Lung (tissue), 12 donors: Measurements from ENCODE around the gene TAAR1. TPM values are rescaled to one million over a fixed set of nuclear protein-coding genes. Genes with fewer than 3 reads are reported as not detected.
"Not testable (repeated sequence)": the region's sequence is repeated elsewhere in the genome, so short reads cannot be mapped to it uniquely, and the experiment has no call there.

ENCODE experiments used
- ATAC-seq: fragments of 200-7000 bp; cut with Tn5 transposase; one replicate; pipeline ENCODE4 v1.9.1; 2020; ENCODE audit warnings: moderate number of reproducible peaks; ENCODE audit not compliant: insufficient read depth, low FRiP score
- DNase-seq, 3 donors: peaks; one replicate each; pipeline ENCODE4 v3.0.0-alpha.2; 2013 to 2017
- H3K27ac ChIP-seq, 2 donors: one replicate each; pipeline ENCODE4 v1.5.1; 2013; ENCODE audit warnings: mild to moderate bottlenecking in 2 of 2, moderate library complexity in 2 of 2, control low read depth in 1 of 2, inconsistent platforms in 1 of 2, low read depth in 1 of 2, low read length in 1 of 2
- H3K27me3 ChIP-seq, 3 donors: one replicate each; pipeline ENCODE4 v1.5.1; 2013; ENCODE audit warnings: low read length in 2 of 3; ENCODE audit not compliant: control insufficient read depth in 3 of 3, insufficient read depth in 3 of 3
- H3K36me3 ChIP-seq, 4 donors: one replicate each; pipeline ENCODE4 v1.5.1; 2013; ENCODE audit warnings: low read length in 4 of 4, mild to moderate bottlenecking in 1 of 4, moderate library complexity in 1 of 4; ENCODE audit not compliant: control insufficient read depth in 4 of 4, insufficient read depth in 4 of 4
- H3K4me1 ChIP-seq, 5 donors: one replicate each; pipeline ENCODE4 v1.5.1; 2013; ENCODE audit warnings: low read length in 5 of 5, mild to moderate bottlenecking in 2 of 5, moderate library complexity in 1 of 5; ENCODE audit not compliant: control insufficient read depth in 5 of 5, insufficient read depth in 5 of 5
- H3K4me3 ChIP-seq: one replicate; pipeline ENCODE4 v1.5.1; 2013; ENCODE audit warnings: mild to moderate bottlenecking, control low read depth, moderate library complexity
- H3K9ac ChIP-seq, 2 donors: one replicate each; pipeline ENCODE4 v1.5.1; 2013; ENCODE audit warnings: low read length in 2 of 2, control low read depth in 1 of 2; ENCODE audit not compliant: insufficient read depth in 1 of 2
- H3K9me3 ChIP-seq, 4 donors: one replicate each; pipeline ENCODE4 v1.5.1; 2013; ENCODE audit warnings: low read length in 3 of 4, mild to moderate bottlenecking in 1 of 4, moderate library complexity in 1 of 4; ENCODE audit not compliant: control insufficient read depth in 4 of 4, insufficient read depth in 3 of 4
- CTCF ChIP-seq: IDR thresholded peaks from 2 replicates; pipeline ENCODE4 v1.5.1; 2012; ENCODE audit warnings: mild to moderate bottlenecking; ENCODE audit errors: control extremely low read depth, extremely low read depth
- WGBS, 2 donors: extraction: QIAGEN DNeasy Blood & Tissue Kit; methylation state at CpG; one replicate each; pipeline ENCODE4 v1.1.7; 2013; 5-methylcytosine and 5-hydroxymethylcytosine counted together
- polyA plus RNA-seq, 2 donors: library from polyadenylated mRNA; stranded (reverse); fragments of 200-250 nt; gene quantifications; one replicate each; pipeline ENCODE4 v1.2.1, GENCODE V29; 2013
- total RNA-seq, 2 donors: library from RNA; depleted of rRNA in 1 of 2; stranded (reverse); fragments of >200 nt in 1 of 2; gene quantifications; one replicate each; pipeline ENCODE4 v1.2.1, GENCODE V29; 2014 to 2021
- donor health status: control.
- donor health status: control.
- donor health status: Bipolar disorder and iron deficiency.
- donor health status: healthy.
- donor health status: DM: yes; HTN: yes; CAD: no.

TAAR1 gene
- total and polyA plus RNA-seq, 4 donors, result 0.06 TPM; not detected in 3

DNA sequence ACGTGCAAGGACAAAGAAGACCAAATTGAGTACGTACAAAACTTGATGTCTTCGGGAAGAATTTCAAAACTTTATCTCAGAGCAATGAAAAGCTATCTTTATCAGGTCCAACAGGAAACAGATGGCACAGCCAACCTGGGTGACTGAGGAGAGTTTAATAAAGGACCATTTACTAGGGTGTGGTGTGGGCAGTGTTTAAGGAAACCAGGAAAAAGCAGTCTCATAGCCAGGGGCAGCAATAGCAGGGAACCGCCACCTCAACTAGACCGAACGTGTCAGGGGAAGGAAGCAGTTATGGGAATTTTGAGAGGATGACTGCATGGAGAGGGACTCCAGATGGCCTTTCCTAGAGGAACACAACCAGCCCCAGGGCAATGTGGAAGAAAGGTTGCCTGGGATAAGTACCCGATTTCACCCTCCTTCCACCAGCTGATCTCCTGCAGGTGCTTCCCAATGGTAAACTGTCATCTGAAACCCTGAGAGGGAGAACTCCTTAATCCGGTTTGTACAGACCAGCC is 54.3 kb downstream of the TAAR1 start:
- 73 to 82% methylated on average over 8 of the region's 8 CpGs for whole genome bisulfite sequencing, 2 donors
- ATAC-seq (no peak), DNase-seq (no peak)
- no peak overlapping the region for H3K4me3 ChIP-seq
- H3K9ac ChIP-seq, result no peak overlapping the region
- no peak overlapping the region for H3K27ac ChIP-seq
- TF ChIP-seq CTCF, result no peak
- H3K36me3 ChIP-seq, result no peaks in the 10 kb centered on the region
- no peaks in the 10 kb centered on the region for H3K4me1 ChIP-seq
- H3K9me3 ChIP-seq, result peaks cover 0 to 3% (median 0%) of the 10 kb centered on the region in 4 donors
- H3K27me3 ChIP-seq, result no peaks in the 10 kb centered on the region

DNA sequence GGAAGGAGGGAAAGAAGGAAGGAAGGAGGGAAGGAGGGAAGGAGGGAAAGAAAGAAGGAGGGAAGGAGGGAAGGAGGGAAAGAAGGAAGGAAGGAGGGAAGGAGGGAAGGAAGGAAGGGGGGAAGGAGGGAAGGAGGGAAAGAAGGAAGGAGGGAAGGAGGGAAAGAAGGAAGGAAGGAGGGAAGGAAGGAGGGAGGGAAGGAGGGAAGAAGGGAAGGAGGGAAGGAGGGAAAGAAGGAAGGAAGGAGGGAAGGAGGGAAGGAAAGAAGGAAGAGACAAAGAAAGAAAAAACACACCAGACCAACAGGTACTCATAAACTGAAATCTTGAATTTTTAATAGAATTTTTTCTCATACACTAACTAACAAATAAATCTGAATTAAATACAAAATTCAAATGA is 58.1 kb downstream of the TAAR1 start:
- not testable (repeated sequence) for H3K4me1 ChIP-seq, H3K27me3 ChIP-seq, H3K9me3 ChIP-seq, H3K4me3 ChIP-seq, H3K9ac ChIP-seq, DNase-seq, H3K36me3 ChIP-seq, ATAC-seq, H3K27ac ChIP-seq

DNA sequence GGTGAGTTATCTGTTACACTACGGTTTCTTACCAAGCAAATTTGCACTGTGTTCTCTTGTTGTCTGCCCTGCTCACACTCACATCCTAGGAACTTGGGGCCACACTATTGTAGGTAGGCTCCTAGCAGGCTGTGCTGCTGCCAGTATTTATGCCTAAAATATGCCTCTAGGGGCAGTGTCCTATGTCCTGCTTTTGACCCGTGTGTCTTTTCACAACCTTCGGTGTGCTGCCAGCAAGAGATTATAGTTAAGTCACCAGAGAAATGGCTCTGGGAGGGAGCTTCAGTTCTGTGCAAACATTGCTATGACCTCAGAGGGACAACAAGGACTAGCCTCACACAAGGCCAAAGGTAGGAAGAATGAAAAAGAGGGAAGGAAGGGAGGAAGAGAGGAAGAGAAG is 60.5 kb downstream of the TAAR1 start:
- H3K9ac ChIP-seq, result no peak overlapping the region
- no peak overlapping the region for H3K27ac ChIP-seq
- peaks cover 0 to 3% (median 0%) of the 10 kb centered on the region in 4 donors for H3K9me3 ChIP-seq
- H3K4me1 ChIP-seq, result no peaks in the 10 kb centered on the region
- no peaks in the 10 kb centered on the region for H3K27me3 ChIP-seq
- no peak overlapping the region for H3K4me3 ChIP-seq
- no peak for ATAC-seq
- no peaks in the 10 kb centered on the region for H3K36me3 ChIP-seq
- 51 to 55% methylated on average over 3 of the region's 3 CpGs for WGBS, 2 donors
- DNase-seq, result no peak
- TF ChIP-seq CTCF, result no peak

DNA sequence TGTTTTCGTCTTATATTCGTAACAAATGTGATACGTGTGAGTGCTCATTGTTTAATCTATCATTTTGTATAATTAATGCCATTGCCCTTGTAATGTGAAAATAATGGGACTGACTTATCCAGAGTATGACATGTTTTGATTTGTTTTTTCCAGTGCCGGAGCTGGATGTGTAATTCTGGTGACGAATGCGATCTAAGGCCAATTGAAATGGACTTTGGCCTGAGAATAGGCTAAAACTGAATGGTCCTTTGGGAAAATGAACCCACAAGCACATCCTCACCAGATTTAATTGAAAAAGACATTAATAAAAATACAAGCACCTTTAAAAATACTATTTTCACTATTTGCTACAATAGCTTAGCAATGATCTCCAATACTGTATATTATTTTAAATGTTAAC is 62.8 kb downstream of the TAAR1 start:
- TF ChIP-seq CTCF, result no peak
- Histone ChIP-seq H3K4me3 (no peak overlapping the region), H3K27me3 (no peaks in the 10 kb centered on the region), H3K9me3 (no peaks in the 10 kb centered on the region), H3K36me3 (no peaks in the 10 kb centered on the region), H3K4me1 (no peaks in the 10 kb centered on the region), H3K9ac (no peak overlapping the region), H3K27ac (no peak overlapping the region)
- DNase-seq, result no peak
- no peak for ATAC-seq
- 87 to 91% methylated on average over 6 of the region's 6 CpGs for WGBS, 2 donors

Other genes starting within 250 kb of the TAAR1 start
- 10 to 100 TPM; 61.2 to 84.8 TPM for gene STX7, start 146.1 kb downstream of the TAAR1 start, total RNA-seq
- 10 to 100 TPM; 14.8 to 39.3 TPM for gene STX7, start 146.1 kb downstream of the TAAR1 start, polyA plus RNA-seq
- gene TAAR9, start 120.9 kb downstream of the TAAR1 start, total RNA-seq, result not detected
- not detected for gene TAAR9, start 120.9 kb downstream of the TAAR1 start, polyA plus RNA-seq
- gene TAAR8, start 106.5 kb downstream of the TAAR1 start, total RNA-seq, result not detected
- gene TAAR8, start 106.5 kb downstream of the TAAR1 start, polyA plus RNA-seq, result not detected
- gene TAAR6, start 88.9 kb downstream of the TAAR1 start, total RNA-seq, result not detected
- not detected for gene TAAR6, start 88.9 kb downstream of the TAAR1 start, polyA plus RNA-seq
- gene TAAR5, start 69.4 kb downstream of the TAAR1 start, total RNA-seq, result not detected
- gene TAAR5, start 69.4 kb downstream of the TAAR1 start, polyA plus RNA-seq, result not detected
- gene TAAR2, start 34.9 kb downstream of the TAAR1 start, total RNA-seq, result not detected
- gene TAAR2, start 34.9 kb downstream of the TAAR1 start, polyA plus RNA-seq, result not detected
- gene VNN1, start 54.9 kb upstream of the TAAR1 start, total RNA-seq, result 1 to 10 TPM; 3.1 to 3.5 TPM
- gene VNN1, start 54.9 kb upstream of the TAAR1 start, polyA plus RNA-seq, result 10 to 100 TPM in 1 of 2 donors, 1 to 10 TPM in 1; 2.2 to 64.9 TPM
- 10 to 100 TPM; 10.3 to 34.0 TPM for gene VNN2, start 98.7 kb upstream of the TAAR1 start, total RNA-seq
- gene VNN2, start 98.7 kb upstream of the TAAR1 start, polyA plus RNA-seq, result 10 to 100 TPM in 1 of 2 donors, 1 to 10 TPM in 1; 2.8 to 59.8 TPM
- gene SLC18B1, start 139.5 kb upstream of the TAAR1 start, total RNA-seq, result 10 to 100 TPM; 10.2 to 20.9 TPM
- 10 to 100 TPM in 1 of 2 donors, 1 to 10 TPM in 1; 5.6 to 10.5 TPM for gene SLC18B1, start 139.5 kb upstream of the TAAR1 start, polyA plus RNA-seq
- 1,000 to 10,000 TPM; 1,097 to 1,219 TPM for gene RPS12, start 155.4 kb upstream of the TAAR1 start, total RNA-seq
- 1,000 to 10,000 TPM; 1,920 to 2,487 TPM for gene RPS12, start 155.4 kb upstream of the TAAR1 start, polyA plus RNA-seq